RPMI8226 (cell line): ENCODE data around the gene MACC1.

Source experiments
- DNase-seq: peaks from one replicate; pipeline ENCODE4 v3.0.0-alpha.2; 2015

Gene MACC1, protein sequence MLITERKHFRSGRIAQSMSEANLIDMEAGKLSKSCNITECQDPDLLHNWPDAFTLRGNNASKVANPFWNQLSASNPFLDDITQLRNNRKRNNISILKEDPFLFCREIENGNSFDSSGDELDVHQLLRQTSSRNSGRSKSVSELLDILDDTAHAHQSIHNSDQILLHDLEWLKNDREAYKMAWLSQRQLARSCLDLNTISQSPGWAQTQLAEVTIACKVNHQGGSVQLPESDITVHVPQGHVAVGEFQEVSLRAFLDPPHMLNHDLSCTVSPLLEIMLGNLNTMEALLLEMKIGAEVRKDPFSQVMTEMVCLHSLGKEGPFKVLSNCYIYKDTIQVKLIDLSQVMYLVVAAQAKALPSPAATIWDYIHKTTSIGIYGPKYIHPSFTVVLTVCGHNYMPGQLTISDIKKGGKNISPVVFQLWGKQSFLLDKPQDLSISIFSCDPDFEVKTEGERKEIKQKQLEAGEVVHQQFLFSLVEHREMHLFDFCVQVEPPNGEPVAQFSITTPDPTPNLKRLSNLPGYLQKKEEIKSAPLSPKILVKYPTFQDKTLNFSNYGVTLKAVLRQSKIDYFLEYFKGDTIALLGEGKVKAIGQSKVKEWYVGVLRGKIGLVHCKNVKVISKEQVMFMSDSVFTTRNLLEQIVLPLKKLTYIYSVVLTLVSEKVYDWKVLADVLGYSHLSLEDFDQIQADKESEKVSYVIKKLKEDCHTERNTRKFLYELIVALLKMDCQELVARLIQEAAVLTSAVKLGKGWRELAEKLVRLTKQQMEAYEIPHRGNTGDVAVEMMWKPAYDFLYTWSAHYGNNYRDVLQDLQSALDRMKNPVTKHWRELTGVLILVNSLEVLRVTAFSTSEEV

DNA sequence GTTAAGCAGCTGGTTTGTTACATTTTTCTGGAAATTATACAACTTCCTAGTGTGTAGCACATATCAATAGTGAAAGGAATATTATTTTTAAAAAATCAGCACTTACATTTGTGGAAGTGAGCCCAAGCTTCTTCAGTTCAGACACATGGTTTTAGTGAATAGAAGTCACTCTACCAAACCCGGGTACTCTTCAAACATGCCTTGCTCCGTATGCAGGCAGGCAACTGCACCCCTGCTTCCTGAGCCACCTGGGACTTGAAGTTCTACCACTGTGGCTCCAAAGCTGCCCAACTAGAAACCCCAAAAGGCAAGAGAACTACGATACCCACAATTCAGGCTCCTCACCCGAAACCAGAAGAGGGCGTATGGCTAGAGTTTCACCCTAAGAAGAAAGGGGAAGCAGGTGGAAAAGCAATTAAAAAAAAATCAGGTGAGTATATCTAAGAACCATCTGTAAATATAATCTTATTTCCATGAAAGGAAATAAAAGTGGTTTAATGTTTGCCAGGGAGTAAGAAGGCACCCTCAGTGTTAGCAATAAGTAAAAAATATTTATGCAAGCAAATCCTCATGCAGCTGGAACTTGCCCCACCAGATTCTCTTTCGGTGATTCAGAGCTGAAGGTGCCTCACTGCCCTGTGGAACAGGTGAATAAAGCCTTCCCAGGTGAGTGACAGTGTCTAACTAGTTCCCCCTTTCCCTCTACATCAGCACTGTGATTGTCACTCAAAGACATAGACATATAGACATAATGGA, at the start of gene MACC1:
MACC1 (minus strand) TSS at position 192 of the 756 bp plus-strand sequence. CDS start 55,522 bp downstream, outside the sequence.
- peak; percentile 96 for DNase-seq

DNA sequence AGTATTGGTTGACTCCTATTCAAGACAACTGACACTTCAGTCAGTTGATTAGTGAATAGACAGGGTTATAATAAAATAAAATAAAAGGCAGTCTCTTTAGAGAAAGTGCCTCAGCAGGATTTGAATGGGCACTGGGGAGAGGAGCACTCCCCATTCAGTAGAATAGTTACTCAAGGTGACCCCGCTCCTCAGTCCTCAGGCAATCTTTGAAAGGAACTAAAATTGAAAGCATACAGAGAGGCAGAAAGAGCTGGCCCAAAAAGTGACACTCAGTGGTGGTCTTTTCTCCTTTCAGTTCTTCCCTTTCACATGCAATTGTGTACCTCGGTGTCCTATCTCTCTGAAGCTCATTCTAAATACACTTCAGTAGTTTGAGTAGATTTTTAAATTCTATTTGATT, 47.4 kb upstream of the MACC1 start:
- DNase-seq = no peak

DNA sequence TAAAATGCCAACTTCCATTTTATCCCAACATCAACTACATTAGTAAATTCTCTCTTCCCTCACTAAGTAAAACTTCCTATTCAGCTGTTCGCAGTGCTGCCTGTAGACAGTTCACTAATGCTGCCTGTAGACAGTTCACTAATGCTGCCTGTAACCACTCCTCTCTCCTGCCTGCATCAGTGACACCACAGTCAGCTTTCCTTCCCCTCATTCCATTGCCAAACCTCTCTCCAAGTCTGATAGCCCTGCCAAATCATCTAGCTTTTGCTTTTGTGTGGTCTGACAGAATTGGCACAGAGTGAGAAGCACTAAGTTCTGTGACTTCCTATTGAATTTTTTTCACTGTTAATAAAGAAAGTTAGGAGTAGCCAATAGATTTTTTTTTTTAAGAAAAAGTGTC, 43.0 kb upstream of the MACC1 start:
- DNase-seq = no peak

DNA sequence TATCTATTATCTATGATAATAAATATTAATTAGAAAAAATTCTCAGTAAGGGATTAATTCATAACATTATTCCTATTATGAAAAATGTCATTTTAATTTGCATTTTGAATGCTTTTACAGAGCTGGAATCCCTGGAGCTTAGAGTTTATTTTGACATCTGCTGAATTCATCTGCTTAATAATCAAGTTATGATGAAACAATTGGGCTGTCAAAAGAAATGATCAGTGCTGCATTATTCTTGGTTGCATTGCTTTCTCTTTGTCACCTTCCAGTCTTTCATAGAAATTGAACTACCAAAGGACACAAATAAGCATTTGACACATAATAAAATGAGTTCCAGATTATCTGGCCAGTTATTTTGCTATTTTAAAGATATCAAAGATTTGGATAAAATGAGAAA, 40.0 kb upstream of the MACC1 start:
- DNase-seq = no peak

DNA sequence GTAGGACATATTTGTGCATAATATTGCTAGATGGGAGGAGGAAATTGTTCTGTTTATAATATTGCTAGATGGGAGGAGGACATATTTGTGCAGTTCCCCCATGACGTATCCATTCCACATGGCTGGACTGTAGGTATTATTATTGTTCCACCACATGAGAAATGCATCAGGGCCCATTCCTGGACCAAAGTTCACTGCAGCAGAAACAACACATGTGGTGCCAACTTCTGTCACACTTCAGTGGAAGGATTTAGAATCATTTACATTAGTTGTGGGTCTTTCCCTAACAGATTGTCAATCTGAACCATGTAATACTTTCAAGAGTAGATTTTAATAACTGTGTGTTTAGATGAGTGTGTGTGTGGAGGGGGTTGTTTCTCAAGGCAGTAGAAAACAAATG, 32.7 kb upstream of the MACC1 start:
- no peak for DNase-seq

DNA sequence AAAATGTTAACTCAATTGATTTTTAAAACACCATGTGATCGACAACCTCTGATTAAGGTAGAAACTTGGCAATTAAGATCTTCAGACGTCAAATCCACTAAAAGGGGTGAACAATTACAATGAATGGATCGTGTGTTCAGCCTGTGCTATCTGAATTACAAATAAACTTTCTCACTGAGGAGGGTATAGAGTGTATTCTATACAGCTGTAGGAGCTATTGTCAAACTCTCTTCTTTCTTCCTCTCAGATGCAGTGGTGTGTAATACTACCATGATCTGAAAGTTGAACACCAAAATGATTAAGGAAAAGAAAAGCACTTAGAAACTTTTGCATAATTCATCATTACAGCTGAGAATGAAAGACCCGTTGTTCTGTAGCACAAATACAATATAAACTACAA, 32.2 kb upstream of the MACC1 start:
- no peak for DNase-seq

DNA sequence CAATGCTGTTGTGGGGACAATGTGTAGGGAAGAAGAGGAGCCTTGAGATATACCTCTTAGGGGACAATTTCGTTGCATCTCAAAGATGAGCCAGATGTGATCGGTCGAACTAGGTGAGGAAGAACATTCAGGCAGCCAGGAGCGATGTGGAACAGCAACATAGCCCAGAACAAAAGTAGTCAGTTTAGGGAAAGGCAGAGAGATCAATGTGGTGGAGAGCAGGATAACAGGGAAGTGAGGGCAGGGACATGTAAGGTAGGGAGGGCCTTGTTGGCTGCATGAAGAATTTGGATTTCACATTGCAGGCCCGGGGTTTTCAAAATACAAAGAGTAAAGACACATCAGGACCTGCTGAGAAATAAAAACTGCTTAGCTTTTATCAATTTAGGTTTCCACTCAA, 29.1 kb upstream of the MACC1 start:
- no peak for DNase-seq

DNA sequence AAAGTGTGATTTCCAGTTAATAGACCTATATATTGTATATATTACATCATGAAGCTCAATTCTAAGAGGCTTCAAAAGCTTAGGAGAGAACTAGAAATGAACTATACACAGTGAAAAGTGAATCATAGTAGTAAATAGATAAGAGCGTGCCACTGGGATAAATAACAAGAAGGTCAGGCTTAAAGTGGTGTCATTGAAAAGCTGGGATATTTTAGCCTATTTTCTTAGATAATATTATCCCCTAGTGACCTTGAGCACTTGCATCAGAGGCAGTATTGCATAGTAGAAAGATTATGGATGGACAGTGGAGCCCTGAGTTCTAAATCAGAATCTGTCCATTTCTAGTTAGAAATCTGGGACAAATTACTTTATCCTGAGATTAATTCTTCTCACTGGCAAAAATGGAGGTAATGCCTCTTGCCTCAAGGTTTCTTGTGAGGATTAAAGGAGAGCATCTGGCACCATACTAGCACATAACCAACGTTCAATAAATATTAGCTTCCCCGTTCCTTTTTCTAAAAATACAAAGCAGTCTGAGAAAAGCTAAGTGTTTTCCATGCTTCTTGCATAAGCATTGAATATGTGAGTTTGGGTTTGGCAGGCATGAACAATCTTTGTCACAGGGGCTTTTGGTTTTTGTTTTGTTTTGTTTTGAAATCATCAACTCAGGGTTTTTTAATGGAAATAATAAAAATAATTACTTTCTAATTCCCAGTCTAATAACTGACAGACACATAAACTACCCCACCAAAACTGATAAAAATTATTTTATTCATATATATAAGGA, 27.3 kb upstream of the MACC1 start:
- DNase-seq = no peak

DNA sequence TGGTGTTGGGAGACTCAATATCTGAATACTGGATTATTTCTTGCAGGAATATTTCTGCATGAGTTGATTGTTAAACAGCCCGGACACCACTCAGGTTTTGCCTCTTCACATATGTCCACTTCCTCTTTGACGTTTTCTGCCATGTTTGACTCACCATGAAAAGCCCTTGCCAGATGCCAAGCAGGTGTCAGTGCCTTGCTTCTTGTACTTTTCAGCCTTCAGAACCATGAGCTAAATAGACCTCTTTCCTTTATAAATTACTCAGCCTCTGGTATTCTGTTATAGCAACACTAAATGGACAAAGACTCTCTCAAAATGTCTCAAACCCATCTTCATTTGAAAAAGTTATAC, 24.7 kb upstream of the MACC1 start:
- peak; percentile 50 for DNase-seq

DNA sequence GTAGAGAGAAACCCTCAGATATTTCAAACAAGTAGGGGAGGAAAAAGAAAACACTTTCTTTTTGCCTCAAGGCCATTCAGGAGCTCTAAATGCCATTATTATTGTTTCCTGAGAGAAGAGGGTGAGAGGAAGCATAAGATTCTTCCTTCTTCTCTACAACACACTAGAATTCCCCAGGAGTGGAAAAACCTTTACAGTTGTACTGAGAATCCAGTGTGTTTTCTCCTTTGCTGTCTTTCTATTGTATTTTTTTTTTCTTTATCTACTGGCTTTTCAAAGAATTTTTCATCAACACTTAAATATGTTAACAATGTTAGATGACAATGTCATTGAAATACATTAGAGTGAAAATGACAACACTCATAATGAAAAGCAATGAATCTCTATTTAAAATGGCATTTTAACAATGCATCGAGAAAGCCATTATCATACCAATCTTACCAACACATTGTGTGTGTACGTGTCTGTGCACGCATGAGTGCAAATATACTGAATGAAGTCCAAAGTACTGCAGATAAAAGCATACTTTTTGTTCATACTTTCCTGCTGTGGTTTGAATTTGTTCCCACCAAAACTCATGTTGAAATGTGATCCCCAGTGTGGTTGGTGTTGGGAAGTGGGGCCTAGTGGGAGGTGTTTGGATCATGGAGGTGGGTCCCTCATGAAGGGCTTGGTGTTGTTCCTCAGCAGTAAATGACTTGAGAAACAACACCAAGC, 24.2 kb upstream of the MACC1 start:
- no peak for DNase-seq

DNA sequence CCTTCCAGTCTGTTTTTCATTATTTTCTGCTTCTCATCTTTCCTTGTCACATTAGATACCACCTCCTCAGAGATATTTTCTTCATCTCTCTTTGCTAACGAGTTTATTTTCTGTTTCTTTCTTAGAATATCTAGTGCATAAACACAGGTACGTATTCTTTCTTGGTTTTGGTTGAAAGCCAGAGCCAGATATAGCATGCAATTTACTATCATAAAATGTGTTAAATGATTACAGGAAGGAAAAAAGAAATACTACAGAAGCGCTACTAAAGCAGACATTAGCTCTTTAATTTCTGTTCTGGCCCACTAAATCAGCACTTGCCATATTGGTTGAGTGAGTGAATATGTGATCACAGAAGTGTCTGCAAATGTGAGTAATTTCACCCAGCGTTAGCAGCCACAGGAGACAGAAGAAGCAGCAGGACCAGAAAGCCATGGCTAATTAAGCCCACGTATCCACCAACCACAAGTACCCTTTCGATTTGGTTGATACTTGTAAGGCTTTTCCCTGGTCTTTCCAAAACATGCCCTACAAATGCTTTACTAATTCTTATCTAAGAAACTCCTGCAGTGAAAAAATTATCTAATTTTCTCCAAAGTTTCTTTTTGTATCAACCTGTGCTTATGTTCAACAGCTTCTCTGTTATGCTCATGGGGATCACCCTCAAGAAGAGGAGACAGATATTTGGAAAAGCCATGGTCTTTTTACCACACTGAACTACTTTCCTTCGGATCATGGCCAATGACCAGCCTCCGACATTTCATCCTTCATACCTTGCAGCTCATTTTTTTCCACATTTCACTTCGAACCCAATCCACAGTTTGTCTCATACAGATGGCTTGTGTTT, 23.1 kb upstream of the MACC1 start:
- DNase-seq = no peak

DNA sequence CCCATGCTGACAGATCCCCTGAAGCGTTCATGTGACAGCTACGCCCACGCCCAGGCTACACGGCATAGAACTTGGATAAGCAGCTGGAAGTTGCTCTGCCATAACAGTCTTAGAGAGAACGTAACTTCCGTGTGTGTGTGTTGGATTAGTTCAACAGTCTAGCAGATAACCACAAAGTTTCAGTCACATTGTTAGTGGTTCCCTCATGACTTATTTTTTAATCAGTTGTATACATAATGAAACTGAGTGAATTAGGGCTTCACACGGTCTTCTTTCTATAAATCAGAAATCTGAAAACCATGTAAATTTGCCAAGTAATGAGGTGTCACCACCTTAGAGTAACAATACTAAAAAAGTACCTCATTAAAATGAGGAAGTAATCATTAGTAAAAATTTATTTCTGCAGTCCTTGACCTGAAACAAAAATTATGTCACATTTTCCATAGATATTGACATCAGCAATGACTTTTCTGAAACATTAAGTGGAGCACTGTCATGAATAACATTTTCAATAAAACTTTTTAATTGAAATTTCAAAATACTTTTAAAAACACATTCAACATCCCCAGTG, 21.7 kb upstream of the MACC1 start:
- DNase-seq = peak; percentile 36

DNA sequence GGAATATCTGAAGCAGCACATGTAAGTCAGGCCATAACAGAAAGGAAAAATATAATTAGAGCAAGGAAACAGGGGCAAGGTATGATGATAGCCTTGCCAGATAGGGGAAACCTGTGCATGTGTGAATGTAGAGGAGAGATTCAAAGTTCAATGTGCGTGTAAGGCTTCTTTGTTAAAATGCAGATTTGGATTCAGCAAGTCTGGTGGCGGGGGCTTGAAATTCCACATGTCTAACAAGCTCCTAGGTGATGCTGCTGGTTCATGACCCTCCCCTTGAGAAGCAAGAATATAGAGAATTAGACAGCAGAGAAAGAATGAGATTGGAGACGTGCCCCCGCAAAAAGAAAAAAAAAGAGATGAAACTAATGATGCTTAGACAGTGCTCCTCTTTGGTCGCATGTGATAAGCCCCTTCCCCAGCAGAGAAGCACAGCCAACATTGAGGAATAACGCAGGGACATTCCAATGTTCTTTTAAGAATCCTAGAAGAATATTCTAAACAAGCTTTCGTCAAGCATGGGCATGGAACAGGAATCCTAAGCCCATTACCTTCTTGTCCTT, 21.1 kb upstream of the MACC1 start:
- no peak for DNase-seq

DNA sequence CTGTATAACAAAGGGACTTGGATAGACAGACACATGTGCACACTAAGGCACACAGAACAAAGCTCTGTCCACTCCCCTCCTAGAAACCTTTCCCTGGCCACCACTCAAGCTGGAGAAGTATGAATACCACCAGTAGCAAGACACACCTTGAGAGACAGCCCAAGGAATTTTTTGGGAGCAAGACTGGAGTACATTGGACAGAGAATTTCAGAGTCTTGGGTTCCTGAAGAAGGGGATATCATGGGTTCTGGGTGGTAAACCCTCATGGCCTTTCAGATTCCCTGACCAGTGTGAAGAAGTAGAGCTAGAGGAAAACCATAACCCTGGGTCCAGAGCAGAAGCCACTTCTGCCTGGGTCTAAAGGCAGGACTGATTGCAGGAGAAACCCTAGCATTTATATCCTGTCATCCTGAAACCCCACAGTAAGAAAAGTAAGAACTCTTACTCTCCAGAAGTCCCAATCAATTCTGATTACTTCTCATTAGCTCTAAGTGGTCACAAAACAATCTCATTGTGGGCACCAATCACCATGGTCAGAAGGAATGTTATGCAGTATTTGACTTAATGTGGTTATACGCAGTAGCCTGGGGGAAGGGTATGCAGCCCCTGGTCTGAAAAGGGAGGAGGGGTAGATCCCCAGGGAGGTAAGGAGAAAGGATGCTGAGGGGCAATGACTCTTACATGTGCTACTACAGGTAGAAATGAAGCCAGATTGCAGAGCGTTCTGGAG, 20.4 kb upstream of the MACC1 start:
- no peak for DNase-seq

DNA sequence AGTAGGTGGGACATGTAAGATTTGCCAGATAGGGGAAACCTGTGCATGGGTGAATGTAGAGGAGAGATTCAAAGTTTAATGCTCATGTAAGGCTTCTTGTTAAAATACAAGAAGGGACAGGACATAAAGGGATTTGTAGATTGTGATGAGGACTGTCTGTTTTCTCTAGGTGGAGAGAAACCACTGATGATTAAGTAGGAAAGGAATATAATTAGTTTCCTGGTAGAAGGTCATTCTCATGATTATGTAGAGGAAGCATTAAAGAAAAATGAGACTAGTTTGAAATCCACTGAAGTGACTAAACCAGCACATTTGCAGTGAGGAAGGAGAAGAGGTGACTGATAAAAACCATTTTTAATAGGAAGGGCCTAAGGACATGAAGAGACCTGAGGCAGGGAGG, 19.6 kb upstream of the MACC1 start:
- DNase-seq = no peak

DNA sequence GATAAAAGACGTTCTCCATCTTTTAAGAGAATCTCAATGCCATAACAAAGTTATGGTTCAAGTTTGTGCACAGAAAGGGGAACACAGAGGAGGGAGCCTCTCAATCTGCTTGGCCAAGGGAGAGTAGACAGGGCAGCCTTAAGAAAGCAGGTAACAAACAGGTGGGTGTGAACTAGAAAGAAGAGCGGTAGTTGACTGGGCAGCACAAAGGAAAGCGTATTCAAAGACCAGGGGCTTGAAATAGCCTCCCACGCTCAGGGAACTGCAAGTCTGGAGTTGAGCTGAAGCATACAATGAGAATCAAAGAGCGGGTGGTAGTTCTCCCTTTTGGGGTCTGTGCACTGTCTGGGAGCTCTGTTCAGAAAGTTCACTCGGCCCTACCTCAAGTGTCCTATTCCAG, 18.9 kb upstream of the MACC1 start:
- DNase-seq = no peak

DNA sequence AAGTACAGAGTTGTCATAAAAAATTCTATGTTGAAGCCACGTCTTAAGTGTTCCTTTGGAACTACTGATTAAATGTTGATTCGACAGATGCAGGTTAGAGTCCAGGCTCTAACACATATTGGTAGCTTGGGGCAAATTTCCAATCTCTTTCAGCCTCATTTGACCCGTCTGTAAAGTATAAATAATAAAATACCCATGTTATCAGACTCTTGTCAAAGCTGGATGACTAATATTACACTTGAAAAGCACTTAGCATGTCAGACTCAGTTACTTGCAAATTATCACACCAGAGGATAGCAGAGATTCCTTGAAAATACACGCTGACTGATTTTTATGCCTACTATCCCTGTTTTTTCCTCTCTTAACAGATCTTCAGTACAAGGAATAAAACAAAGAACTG, 18.1 kb upstream of the MACC1 start:
- DNase-seq = no peak

DNA sequence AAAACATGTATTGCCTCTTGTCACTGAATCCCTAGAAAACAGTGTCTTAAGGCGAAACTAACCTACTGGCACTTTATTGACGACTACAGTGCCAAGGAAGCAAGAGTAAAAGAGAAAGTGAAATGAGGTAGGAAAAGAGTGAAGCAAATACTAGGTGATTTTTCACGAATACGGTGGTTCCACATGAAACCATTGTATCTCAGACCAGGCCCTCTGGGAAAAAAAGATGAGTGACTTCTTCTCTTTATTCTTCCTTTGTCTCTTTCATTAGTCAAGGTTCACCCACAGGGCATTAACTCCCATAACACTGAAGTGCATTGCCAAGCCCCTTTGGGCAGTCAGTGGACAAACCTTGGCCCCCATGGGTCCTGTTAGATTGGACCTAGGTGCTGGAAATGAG, 16.2 kb upstream of the MACC1 start:
- DNase-seq = no peak

DNA sequence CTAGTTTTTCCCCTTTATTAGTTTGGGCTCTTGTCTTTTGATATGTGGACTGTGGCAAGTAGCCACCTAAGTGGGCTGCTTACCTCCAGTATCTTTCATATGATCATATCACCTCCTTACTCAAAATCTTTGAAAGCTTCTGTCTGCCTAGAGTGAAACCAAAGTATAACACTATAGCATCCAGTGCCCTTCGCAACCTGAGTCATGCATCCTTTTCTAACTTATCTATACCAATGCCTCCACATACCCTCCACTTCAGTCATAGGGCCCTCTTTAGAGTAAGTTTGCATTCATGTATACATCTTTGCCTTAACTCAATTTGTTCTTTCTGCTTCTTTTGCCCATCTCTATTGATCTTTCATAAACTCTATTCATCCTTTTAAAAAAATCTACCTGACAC, 15.7 kb upstream of the MACC1 start:
- DNase-seq = no peak
